COLO668 (cell line): ENCODE measurements around the gene APRT.

Source experiments
- DNase-seq: peaks from one replicate; lab custom pipeline; 2025; ENCODE audit not compliant: unreplicated experiment; lab: John Stamatoyannopoulos, UW

The APRT gene

DNA sequence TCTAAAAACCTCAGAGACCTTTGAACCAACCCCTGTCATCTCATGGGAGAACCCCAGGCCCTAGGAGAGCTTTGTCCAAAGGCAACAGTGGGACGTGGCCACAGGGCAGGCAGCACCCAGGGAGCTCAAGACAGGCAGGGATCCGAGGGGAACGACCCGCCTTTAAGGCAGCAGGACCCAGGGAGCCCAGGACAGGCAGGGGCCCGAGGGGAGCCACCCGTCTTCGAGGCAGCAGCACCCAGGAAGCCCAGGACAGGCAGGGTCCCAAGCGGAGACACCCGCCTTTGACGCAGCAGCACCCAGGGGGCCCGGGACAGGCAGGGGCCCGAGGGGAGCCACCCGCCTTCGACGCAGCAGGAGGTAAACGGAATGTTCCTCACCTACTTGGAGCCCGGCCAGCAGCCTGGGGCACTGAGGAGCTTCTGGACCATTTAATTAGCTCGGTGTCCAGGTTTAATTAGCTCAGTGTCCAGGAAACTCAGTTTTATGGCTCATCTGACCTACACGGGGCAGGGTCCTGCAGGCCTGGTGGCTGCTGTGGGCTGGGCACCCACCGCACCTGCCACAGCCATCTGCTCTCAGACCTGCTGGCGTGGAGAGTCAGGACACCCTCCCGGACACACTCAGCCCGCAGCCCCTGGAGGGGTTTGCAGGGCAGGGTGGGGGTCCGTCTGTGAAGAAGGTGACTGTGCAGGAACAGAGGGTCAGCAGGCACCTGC, 51.1 kb downstream of the APRT start:
- DNase-seq, result peak; percentile 16

DNA sequence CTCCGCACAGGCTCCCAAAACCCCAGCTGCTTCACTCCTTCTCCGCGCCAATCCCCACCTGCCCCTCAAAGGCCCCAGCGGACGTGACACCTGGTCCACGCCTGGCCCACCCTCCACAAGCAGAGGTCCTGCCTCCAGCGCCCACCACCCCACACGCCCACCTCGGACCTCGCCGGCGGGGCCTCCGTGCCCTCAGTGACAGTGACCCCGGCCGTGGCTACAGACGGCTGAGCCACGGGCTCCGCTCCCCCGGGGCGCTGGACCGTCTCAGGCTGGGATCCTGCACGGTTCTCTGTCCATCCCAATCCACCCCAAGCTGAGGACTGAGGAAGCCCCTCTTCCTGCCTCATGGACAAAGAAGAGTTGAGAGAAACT, 51.8 kb downstream of the APRT start:
- no peak for DNase-seq
